GM12891 (cell line): ENCODE results near the gene CFAP46.
"Not testable (repeated sequence)": the region's sequence is repeated elsewhere in the genome, so short reads cannot be mapped to it uniquely, and the experiment has no call there.

Experiments used
- DNase-seq: peaks from one replicate; pipeline ENCODE4 v3.0.0; 2011; ENCODE audit warnings: low spot score; ENCODE audit not compliant: insufficient read length
- FAIRE-seq: peaks from 2 replicates; lab custom pipeline; 2011; peaks lifted over from hg19 to GRCh38; lab: Jason Lieb, UNC
- PAX5 ChIP-seq: IDR thresholded peaks from 2 replicates; pipeline ENCODE4 v1.6.1; 2011; ENCODE audit warnings: low read length, moderate library complexity, mild to moderate bottlenecking; ENCODE audit not compliant: insufficient read depth, severe bottlenecking
- POLR2A ChIP-seq: IDR thresholded peaks from 2 replicates; pipeline ENCODE4 v1.6.1; 2011; ENCODE audit warnings: low read depth, low read length, control low read depth
- POLR2AphosphoS5 ChIP-seq: IDR thresholded peaks from 2 replicates; pipeline ENCODE4 v1.6.1; 2011; ENCODE audit warnings: low read depth, low read length, control low read depth
- POU2F2 ChIP-seq: IDR thresholded peaks from 2 replicates; pipeline ENCODE4 v1.6.1; 2011; ENCODE audit warnings: low read depth, mild to moderate bottlenecking, control low read depth, low read length, moderate library complexity
- SPI1 ChIP-seq: IDR thresholded peaks from 2 replicates; pipeline ENCODE4 v1.6.1; 2011; ENCODE audit warnings: low read depth, low read length, control low read depth
- TAF1 ChIP-seq: IDR thresholded peaks from 2 replicates; pipeline ENCODE4 v1.6.1; 2011; ENCODE audit warnings: low read depth, low read length, control low read depth

The CFAP46 gene

DNA sequence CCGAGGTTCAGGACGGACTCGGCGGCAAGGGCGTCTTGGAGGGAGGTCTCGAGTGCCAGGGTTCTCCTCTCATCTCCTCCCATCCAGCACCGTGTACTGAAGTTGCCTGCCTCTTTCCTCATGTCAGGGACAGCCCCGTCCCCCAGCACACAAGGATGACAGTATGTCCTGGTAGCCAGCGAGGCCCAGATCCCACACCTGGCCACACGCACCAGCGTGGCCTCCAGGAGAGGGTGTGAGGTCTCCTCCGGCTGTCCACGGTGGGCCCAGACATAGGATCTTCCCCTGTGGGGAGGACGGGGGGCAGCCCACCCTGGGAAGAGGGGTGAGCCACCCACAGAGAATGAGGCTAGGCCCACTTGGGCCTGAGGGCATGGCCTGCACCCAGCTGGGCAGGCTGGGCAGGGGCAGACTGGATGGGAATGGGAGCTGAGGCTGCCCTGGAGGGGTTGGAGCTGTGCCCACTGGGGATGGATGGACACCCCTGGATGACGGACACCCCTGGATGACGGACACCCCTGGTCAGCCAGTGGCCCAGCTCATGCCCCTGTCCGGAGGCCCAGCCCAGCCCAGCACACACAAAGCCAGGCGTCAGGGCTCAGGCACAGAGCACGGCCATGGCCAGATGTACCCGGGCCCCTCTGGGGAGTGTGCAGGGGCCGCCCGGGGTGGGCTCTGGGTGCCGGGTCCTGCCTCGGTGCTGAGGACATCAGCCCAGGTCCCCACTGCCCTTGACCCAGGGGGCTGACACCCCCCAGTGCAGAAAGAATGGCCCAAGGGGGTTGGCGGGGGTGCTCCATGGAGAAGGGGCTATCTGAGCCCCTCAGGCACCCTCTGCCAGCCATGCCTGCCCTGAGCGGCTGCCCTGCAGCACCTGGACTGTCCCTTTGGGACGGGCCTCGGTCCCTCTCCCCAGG is 30.9 kb upstream of the CFAP46 start:
- DNase-seq (no peak), FAIRE-seq (no peak)
- no peak for TF ChIP-seq POLR2AphosphoS5
- no peak for TF ChIP-seq TAF1
- TF ChIP-seq SPI1: no peak
- TF ChIP-seq POLR2A: no peak
- TF ChIP-seq POU2F2: no peak
- TF ChIP-seq PAX5: no peak

DNA sequence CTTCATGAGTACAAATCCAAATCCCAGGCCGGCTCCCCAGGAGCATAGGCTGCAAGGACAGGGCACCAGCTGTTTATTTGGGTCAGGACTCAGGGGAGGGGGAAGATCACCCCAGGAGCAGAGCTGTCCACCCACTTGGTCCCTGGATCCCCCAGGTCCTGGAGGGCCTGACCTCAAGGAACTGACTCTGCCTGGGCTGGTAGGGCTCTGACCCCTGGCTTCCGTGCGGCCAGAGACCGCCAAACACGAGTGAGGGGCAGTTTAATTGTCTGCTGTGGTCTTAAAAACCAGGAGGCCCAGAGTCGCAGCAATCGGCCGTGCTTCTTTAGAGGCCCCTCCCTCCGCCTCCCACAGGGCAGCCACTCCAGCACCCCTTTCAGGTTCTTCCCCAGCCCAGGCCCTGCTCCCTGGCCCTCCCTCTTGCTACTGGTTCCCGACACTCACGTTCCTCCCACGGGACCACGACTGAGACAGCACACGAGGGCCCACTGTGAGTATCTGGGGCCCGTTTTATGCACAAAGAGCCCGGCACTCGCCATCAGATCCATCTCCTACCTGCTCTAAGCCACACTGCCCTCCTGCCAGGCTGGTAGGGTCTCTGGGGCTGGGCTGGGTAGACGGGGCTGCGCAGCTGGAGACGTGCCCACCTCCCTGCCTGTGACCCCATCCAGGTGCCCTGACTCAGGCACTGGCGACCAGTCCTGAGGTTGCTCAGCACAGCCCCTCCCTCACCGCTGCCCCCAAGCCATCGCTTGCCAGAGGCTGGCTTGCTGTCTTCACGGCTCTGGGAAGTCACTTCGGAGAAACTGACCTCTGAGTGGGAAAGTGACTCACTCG is 30.0 kb upstream of the CFAP46 start:
- TF ChIP-seq POU2F2 (no peak), POLR2AphosphoS5 (no peak), TAF1 (no peak), POLR2A (no peak), PAX5 (no peak), SPI1 (no peak)
- DNase-seq (no peak), FAIRE-seq (no peak)

DNA sequence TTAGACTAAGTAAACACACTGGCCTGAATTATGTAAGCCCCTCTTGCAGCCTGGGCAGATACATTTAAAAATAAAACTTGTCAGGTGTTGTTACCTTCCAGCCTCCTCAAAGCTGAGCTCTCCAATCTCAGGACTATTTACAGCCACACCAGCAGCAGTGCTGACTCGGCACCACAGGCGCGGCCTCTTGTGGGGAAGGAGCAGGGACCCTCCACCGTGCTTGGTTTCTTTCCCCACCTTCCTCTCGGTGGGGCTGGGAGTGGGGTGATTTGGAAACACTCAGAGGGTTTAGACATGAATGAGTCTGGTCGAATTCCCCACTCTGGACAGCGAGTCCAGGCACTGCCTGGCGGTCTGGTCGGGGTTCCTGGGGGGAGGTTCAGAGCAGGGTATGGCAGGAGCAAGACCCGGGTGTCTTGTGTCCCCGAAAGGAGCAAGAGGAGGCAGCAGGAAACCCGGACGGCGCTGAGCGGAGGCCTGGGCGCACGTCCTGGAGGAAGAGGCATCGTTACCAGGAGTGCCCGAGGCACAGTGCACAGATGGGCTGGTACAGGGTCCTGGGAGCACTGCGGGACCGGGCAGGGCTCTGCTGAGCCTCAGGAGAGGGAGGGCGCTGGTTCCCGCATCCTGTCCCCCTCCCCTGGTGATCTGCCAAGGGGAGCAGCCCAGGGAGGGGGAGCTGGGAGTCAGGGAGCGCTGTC is 29.2 kb upstream of the CFAP46 start:
- TF ChIP-seq TAF1 (no peak), POU2F2 (no peak), SPI1 (no peak), POLR2A (no peak), POLR2AphosphoS5 (no peak), PAX5 (no peak)
- FAIRE-seq (no peak), DNase-seq (no peak)

DNA sequence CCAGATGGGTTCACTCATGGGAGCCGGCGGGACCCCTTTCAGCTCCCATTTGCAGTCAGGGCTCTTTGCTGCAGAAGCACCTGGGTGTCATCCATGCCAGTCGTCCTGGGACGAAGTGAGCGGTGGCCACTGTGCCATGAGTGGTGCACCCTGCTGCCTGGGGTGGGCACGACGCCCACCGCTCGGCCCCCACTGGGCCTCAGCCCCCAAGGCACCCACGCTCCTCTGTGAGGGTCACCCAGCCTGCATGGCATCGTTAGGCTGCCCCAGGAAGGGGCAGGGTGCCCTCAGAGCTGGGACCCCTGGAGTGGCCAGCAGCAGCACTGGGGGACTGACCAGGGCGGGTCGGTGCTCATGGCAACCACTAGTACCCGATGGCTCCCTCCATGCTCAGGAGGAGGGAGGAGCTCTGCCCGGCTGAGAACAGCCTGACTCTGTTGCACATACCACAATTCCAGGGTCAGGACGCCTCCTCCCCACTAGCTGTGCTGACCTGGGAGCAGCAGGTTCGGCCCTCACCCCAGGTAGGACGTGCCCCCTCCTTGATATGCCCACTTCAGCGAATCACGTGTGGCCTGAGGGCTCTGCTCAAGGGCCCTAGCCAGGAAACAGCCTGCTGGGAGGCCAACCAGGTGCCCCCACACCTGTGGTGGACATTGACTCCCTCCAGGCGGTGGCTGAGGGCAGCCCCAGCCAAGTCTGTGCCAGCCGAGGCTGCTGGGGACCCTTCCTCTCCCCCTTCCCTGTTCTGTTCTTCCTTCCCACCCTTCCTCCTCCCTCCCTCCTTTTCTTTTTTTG is 28.5 kb upstream of the CFAP46 start:
- FAIRE-seq (no peak), DNase-seq (no peak)
- no peak for TF ChIP-seq SPI1
- no peak for TF ChIP-seq PAX5
- no peak for TF ChIP-seq POLR2AphosphoS5
- no peak for TF ChIP-seq POLR2A
- no peak for TF ChIP-seq POU2F2
- TF ChIP-seq TAF1: no peak

DNA sequence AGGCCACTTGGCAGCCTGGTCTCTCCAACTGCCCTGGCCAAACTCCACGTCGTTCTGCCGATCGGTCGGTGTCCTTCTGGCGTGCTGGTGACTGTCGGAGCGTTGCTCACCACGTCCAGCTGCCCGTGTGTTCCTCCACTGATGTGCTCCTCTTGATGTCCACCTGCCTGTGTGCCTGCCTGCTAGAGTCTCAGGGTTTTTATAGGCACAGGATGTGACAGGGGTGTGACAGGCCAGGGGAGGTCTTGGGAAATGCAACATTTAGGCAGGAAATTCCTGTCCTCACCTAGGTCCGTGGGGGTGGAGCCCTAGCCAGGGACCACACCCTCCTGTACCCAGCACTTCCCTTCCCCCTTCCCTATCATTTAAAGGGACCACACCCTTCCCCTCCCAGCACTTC is 25.2 kb upstream of the CFAP46 start:
- TF ChIP-seq POLR2AphosphoS5 (no peak), PAX5 (no peak), SPI1 (no peak), POU2F2 (no peak), POLR2A (no peak), TAF1 (no peak)
- FAIRE-seq: no peak
- no peak for DNase-seq

DNA sequence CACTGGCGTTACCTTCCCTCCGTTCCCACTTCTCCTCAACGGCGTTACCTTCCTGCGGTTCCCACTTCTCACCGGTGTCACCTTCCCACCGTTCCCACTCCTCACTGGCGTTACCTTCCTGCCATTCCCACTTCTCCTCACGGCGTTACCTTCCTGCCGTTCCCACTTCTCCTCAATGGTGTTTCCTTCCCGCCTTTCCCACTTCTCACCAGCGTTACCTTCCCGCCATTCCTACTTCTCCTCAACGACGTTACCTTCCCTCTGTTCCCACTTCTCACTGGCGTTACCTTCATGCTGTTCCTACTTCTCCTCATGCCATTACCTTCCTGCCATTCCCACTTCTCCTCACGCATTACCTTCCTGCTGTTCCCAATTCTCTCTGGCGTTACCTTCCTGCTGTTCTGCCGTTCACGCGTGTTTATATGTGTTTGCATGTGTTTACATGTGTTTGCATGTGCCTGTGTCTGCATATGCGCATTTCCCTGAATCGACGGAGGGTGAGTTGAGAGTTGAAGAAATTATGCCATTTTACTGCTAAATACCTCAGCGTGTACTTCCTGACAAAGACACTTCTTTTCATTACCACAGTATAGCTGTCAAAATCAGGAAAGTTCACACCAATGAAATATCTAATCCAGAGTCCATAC is 23.2 kb upstream of the CFAP46 start:
- no peak for FAIRE-seq
- DNase-seq: no peak
- no peak for TF ChIP-seq TAF1
- no peak for TF ChIP-seq SPI1
- no peak for TF ChIP-seq POU2F2

DNA sequence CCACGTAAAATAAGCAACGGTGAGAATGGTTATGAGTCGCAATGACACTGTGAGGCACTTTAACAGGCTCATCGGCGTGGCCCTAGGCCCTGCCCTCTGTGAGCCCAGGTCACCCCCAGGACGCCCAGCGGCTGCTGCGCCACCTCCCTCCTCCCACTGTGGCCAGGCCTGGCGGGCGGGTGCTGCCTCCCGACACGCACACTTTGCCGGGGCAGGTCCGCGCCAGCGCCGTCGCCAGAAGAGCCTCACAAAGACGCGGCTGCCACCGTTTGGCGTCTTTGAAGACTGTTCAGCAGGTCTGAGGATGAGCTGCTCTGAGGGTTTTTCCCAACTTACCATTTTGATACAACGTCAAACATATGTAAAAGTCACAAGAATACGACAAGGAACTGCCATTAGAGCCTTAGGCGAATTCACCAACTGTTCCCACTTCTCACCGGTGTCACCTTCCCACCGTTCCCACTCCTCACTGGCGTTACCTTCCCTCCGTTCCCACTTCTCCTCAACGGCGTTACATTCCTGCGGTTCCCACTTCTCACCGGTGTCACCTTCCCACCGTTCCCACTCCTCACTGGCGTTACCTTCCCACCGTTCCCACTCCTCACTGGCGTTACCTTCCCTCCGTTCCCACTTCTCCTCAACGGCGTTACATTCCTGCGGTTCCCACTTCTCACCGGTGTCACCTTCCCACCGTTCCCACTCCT is 22.5 kb upstream of the CFAP46 start:
- not testable (repeated sequence) for DNase-seq, FAIRE-seq

DNA sequence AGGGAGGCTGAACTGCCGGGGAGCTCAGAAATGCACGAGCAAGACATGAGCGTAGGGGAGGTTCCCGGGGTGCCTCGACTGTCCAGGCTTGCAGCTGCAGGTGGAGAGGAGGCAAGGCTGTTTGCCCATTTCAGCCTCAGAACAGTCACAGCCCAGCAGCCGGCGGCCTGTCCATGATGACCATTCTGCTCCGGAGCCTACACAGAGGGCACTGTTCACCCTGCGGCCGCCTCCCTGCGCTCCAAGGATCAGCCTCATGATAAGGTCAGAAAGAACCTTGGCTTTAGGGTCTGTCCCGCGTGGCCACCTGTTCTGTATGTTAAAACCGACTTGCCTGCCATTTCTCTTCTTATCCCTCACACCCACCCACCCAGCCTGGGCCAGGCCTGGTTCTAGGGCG is 21.9 kb upstream of the CFAP46 start:
- no peak for FAIRE-seq
- TF ChIP-seq POU2F2 (no peak), POLR2AphosphoS5 (no peak), POLR2A (no peak), TAF1 (no peak), PAX5 (no peak), SPI1 (no peak)
- DNase-seq: no peak
